NCI-H446 treated with DMSO at 0.1 percent for 48 hours (cell line): ENCODE data around the gene DNLZ.

Experiments
- DNase-seq: peaks from one replicate; lab custom pipeline; 2025; lab: John Stamatoyannopoulos, UW

DNLZ gene

DNA sequence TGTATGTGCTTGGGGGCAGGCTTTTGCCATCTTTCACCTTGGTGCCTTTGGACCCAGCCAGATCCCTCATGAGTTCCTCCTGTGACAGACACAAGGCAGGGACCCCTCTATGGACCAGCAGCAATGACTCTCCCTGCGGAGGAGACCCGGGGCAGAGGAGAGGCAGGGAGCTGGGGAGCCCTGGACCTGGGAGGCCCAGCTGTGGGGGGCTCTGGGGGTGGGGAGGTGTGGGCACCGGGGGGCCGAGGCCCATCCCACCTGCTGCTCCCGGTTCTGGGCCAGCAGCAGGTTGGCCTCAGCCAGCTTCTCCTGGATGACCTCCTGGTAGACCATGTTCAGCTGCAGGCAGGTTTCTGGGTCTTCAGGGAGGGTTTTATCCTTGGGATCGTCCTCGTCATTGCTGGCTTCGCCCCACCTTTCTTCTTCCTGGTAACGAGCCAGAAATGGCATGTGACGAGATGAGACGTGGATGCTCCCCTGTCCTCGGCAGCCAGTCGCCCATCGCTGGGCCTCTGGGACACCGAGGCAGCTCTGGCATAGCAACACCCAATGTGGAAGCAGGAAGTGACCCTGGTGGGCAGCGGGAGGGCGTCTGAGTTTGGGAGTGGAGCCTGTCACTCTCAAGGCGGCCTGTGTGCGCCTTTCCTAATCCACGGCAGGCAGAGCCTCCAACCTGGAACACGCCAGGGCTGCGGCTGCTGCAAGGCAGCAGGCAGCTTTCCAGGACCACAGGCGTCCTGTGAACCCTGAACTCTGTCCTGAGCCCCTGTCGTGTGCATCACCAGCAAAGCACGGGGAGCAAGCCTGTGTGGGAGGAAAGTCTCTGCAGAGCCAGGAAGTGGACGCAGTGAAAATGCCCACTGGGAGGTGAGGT lies 32.0 kb upstream of the DNLZ start:
- DNase-seq = no peak

DNA sequence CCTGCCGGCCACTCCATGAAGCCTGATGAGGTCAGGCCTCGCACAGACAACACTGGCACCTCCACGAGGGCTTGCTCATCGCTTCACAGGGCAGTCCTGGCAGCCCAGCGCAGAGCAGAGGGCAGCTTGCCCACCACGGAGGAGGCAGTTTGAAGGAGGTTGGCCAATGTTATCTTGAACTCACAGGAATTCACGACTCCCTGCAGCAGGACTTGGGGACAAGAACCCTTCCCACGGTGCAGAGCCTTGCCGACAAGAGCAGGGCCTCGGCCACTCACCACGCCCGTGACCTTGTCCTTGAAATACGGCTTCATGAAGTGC lies 31.4 kb upstream of the DNLZ start:
- no peak for DNase-seq

DNA sequence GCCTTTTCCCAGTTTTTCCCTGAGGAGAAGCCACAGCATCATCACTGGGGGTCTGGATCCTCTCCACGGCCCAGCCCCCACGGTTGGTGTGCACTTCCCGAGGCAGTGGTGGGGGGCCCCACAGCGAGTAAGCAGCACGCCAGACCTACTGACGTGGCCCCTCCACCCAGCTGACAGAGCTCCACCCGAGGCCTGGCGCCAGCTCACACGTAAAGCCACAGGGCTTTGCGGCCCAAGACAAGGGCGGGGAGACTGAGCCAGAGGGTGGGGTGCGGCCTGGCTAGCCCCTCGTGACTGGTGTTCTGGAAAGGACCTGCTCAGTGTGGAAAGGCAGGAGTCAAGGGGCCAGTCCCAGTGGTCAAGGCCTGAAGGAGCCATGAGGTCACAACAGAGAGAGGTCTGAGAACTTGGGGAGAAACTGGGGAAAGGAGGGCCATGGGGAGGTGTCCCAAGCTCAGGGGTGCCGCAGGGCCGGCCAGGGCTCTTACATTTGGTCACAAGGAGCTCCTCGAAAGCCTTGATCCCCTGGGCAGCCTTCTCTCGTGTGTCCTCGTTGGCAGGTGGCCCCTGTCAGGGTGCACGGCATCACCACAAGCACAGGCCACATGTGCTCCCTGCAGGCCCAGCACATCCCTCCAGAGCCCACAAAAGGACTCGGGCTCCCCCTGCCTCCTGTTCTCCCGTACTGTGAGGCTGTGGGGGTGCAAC lies 30.9 kb upstream of the DNLZ start:
- no peak for DNase-seq

DNA sequence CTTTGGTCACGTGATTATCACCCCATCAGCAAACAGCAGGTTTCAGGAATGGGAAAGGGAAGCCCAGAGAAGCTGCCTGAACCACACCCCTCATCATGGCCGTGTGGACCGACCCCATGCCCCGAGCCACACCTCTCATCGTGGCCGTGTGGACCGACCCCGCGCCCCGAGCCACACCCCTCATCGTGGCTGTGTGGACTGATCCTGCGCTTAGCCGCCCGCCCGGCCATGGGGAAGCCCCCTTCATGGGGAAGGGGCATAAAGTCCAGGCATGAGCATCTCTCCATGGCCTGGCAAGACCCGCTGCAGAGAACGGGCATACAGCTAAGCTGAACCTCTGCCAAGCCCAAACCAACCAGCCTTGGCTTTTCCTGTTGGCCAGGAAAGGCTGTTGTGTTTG lies 30.0 kb upstream of the DNLZ start:
- no peak for DNase-seq

DNA sequence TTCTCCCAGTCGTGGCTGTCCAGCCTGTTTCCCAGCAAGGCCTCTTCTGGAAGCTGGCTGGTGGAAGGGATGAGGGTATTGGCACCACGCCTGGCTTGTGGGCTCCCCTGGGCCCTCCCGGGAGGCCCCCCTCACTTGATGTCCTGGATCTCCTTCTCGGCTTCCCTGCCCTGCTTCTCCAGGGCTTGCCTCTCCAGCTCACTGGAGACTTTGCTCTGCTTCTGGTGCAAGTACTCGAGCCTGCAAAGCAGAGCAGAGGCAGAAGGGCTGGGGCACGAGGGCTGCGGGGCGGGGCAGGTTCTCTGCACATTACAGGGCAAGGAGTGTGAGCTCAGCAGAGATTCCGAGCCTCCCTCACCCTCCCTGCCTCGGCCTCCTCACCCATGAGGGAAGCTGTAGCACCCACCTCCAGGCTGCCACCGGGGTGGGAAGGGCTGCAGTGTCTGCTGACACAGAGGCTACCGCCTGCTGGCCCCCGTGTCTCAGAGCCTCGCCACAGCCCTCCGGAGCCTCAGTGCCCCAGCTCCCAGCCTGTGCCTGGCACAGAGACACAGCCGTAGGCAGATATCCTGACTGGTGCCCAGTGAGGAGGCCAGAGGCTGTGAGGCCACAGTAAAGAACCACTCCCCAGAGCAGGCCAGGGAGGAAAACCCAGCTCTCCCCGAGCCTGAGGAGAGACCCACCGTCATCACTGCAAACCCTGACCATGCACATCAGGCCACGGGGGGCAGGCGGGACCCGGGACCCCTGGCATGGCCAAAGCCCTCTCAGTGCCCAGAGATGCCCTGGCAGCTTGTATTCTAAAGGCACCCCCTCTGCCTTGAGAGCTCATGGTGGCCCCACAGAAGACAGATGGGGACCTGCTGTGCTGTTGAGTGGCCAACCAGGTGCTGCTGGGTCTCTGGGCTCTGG lies 29.2 kb upstream of the DNLZ start:
- DNase-seq = no peak

GRCh38 chr9:136391737-136392537 lies 28.4 kb upstream of the DNLZ start:
- DNase-seq = no peak

- no peak for DNase-seq
These were observed 25.9 kb upstream of the DNLZ start for GRCh38 chr9:136389396-136389795.

- no peak for DNase-seq
These were observed 23.7 kb upstream of the DNLZ start for GRCh38 chr9:136387217-136387616.

- DNase-seq = peak; percentile 43
These were observed 22.5 kb upstream of the DNLZ start for GRCh38 chr9:136386018-136386417.

GRCh38 chr9:136385015-136385414 lies 21.5 kb upstream of the DNLZ start:
- DNase-seq = no peak

DNA sequence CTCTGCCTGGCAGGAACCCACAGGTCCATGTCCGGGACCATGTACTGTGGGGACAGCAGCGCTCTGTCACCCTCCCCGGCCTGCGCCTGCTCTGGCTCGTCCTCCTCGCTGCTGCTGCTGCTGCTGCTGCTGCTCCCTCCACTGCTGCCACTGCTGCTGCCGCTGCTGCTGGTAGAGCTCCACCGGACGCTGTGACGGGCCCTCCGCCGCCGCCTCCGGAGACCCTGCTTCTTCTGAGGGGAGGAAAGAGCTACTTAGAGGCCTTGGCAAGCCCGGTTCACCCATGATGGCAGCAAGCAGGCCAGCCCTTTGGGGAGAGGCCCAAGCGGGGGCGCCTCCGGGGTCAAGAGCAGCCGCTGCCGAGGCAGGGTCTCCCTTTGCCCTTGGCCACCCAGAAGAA lies 19.9 kb upstream of the DNLZ start:
- no peak for DNase-seq

GRCh38 chr9:136381966-136382513 lies 18.5 kb upstream of the DNLZ start:
- no peak for DNase-seq

DNA sequence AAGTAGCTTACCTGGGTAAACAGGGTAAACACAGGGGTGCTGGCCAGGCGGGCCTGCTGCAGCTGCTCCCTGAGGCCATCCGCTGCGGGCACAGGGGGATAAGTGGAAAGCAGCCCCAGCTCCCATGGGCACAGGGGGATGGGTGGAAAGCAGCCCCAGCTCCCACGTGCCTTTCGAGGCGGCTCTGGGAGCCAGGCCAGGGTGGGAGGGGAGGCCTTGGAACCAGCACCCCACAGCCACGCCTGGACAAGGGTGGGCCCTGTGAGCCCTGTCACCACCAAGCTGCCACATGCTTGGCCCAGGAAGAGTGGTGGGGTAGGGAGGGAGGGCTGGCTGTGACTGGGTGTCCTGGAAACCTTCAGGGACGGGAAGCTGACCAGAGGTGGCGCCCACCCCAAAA lies 17.8 kb upstream of the DNLZ start:
- DNase-seq = no peak

- no peak for DNase-seq
These were observed 16.8 kb upstream of the DNLZ start for GRCh38 chr9:136380381-136380780.

DNA sequence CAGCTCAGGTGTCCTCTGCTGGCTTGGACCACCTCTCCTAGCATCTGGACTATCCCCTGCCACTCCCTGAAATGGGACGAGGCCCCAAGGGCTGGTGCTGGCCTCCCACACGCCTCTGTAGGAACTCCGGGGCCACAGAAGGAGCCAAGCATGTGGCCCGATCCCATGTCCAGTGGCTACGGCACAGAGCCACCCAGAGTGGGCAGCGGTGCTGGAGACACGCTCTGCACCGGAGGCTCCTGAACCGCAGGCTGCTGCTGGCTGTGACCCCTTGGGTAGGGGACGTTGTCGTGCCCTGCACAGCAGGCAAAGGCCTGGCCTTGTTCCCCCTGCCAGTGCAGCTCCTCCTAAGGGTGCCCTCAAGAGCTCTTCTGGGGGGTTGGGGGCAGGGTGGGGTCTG lies 16.3 kb upstream of the DNLZ start:
- DNase-seq = no peak

DNA sequence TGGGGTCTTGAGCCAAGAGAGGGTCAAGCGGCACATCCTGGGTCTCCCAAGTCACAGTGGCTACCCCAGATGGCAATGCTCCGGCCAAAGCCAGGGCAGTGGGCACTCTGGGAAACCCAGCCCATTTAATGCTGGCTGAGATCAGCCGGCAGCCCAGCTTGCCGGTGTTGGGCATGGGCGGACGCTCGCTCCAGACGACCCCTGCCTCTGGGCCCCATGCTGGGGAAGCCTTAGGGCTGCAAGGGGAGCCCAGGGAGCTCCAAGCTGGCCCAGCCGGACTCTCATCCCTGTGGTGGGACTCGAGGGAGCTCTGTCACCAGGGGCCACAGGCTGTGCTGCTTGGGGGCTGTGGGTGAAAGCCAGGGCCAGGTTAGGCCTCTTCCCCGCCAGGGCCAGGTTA lies 15.9 kb upstream of the DNLZ start:
- no peak for DNase-seq

DNA sequence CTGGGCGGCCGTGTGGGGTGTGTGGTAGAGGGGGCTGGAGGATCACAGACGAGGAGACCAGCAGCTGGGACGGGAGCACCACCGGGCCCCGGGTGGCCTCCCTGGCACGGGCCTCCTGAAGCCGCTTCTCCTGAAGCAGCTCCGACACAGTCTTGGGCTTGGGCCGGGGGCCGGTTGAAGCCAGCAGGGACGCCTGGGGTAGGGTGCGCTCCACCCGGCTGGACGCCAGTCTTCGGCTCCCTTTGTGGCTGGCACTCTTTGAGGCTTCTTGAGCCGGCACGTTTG lies 15.4 kb upstream of the DNLZ start:
- no peak for DNase-seq

GRCh38 chr9:136378170-136379002 lies 14.8 kb upstream of the DNLZ start:
- no peak for DNase-seq

GRCh38 chr9:136377341-136378169 lies 14.0 kb upstream of the DNLZ start:
- DNase-seq = no peak

DNA sequence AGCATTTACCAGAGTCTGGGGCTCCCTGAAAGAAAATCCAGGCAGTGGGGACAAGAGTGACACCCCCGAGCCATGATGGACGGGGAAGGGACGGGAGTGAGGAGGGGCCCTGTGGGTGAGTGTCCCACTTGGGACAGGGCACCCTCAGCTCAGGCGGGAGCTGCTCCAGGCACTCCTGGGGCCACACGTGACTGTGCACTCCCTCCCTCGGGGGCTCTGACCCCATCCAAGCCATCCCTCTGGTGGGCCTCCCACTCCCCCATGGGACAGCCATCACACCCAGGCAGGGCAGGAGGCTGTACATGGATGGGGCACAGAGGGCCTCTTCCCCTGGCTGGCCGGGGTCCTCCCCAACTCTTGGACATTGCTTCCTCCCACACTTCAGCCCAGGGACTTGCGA lies 12.9 kb upstream of the DNLZ start:
- DNase-seq = no peak
